Ovary (tissue), 9 donors: Measurements from ENCODE around the gene JARID2. TPM values are rescaled to one million over a fixed set of nuclear protein-coding genes. Genes with fewer than 3 reads are reported as not detected.

Experiments used
- DNase-seq, 5 donors: peaks; one replicate each; pipeline ENCODE4 v3.0.0-alpha.2; 2019 to 2020
- H3K27ac ChIP-seq, 2 donors: fragments of 200-600 bp; one replicate each; pipeline versions ENCODE4 v1.5.1 to v1.8.0; 2019 to 2022
- H3K27me3 ChIP-seq: fragments of 200-600 bp; one replicate; pipeline ENCODE4 v1.8.0; 2022
- H3K36me3 ChIP-seq: fragments of 200-600 bp; sonication (generic); one replicate; pipeline ENCODE4 v1.5.1; 2019
- H3K4me1 ChIP-seq: one replicate; pipeline ENCODE4 v1.8.1; 2013; ENCODE audit warnings: mild to moderate bottlenecking, moderate library complexity; ENCODE audit not compliant: insufficient read depth
- H3K4me3 ChIP-seq: fragments of 200-600 bp; sonication (generic); one replicate; pipeline ENCODE4 v1.5.1; 2017
- H3K9me3 ChIP-seq, 2 donors: fragments of 200-600 bp in 1 of 2; sonication (generic) in 1 of 2; one replicate each; pipeline versions ENCODE4 v1.5.1 to v1.8.1; 2013 to 2019; ENCODE audit warnings: mild to moderate bottlenecking in 1 of 2, moderate library complexity in 1 of 2
- CTCF ChIP-seq, 3 donors: fragments of 450-650 bp in 2 of 3; fragments of 200-600 bp in 1 of 3; IDR thresholded peaks; one replicate each; pipeline versions ENCODE4 v1.5.1 to v1.8.0; 2016 to 2022; ENCODE audit warnings: antibody characterized with exemption in 3 of 3, mild to moderate bottlenecking in 1 of 3
- EP300 ChIP-seq: sonication (generic); formaldehyde crosslinking; IDR thresholded peaks from one replicate; pipeline ENCODE4 v1.6.1; 2017; ENCODE audit warnings: antibody characterized with exemption
- POLR2A ChIP-seq: fragments of 450-650 bp; IDR thresholded peaks from one replicate; pipeline ENCODE4 v1.6.1; 2017; ENCODE audit warnings: antibody characterized with exemption, mild to moderate bottlenecking, moderate library complexity
- WGBS, 3 donors: extraction: QIAGEN DNeasy Blood & Tissue Kit in 1 of 3; methylation state at CpG; one replicate each; pipeline versions ENCODE4 v1.1.5 to v1.1.7; 2013 to 2017; 5-methylcytosine and 5-hydroxymethylcytosine counted together
- intact Hi-C, 4 donors: fragments of 100-400 bp; cut with DNase I; formaldehyde crosslinking; loops; one replicate each; pipeline versions ENCODE4 v1.11.0 to v1.15.1; 2022 to 2023
- polyA plus RNA-seq, 2 donors: library from polyadenylated mRNA; stranded (reverse); fragments of 200-250 nt in 1 of 2; fragments of 350-450 nt in 1 of 2; fragmentation: Illumina TruSeq in 1 of 2; extraction: RNeasy Lipid Tissue Mini Kit (QIAGEN cat#74804) in 1 of 2; gene quantifications; one replicate each; pipeline ENCODE4 v1.2.3, GENCODE V29; 2013 to 2014
- total RNA-seq, 7 donors: library from RNA; depleted of rRNA in 2 of 7; stranded (reverse); fragments of >200 nt in 2 of 7; fragmentation: NEBNext Ultra II Directional in 3 of 7; extraction: Animal tissue kit (Norgen Biotek cat#: 25700) in 3 of 7; gene quantifications; one replicate each; pipeline versions ENCODE4 v1.1.0 to v1.2.4, GENCODE V29; 2016 to 2023
- donor health status: DM: no; HTN: no; CAD: no; lungs with moderate emphysema.
- donor health status: DM: no; HTN: no; CAD: no.
- donor health status: Bipolar disorder and iron deficiency.
- donor health status: DM: yes; HTN: yes; CAD: no.
- donor health status: DM: no; HTN: no; CAD: no.
- donor health status: DM: yes; HTN: yes; CAD: no.

JARID2 gene
- total and polyA plus RNA-seq, 9 donors: 4.5 to 17.4 (median 8.7) TPM

- DNase-seq: no peak
- H3K36me3 ChIP-seq: no peaks in the 10 kb centered on the region
- H3K4me3 ChIP-seq: no peak overlapping the region
- intact Hi-C loops: no loop called here
- peaks cover 7% of the 10 kb centered on the region for H3K4me1 ChIP-seq
- no peak overlapping the region for H3K27ac ChIP-seq
- WGBS, 3 donors: 95 to 96% (median 96%) methylated on average over 9 of the region's 9 CpGs
- TF ChIP-seq POLR2A (no peak), EP300 (no peak), CTCF (IDR thresholded peaks at IDR 0.05) (no peak)
- no peaks in the 10 kb centered on the region for H3K9me3 ChIP-seq
- H3K27me3 ChIP-seq: no peaks in the 10 kb centered on the region
Measured at GRCh38 chr6:15358579-15359327, 112.9 kb downstream of the JARID2 start.

- Histone ChIP-seq H3K27ac (no peak overlapping the region), H3K36me3 (no peaks in the 10 kb centered on the region), H3K9me3 (no peaks in the 10 kb centered on the region), H3K4me3 (no peak overlapping the region), H3K4me1 (peaks cover 11% of the 10 kb centered on the region), H3K27me3 (no peaks in the 10 kb centered on the region)
- 85 to 88% (median 87%) methylated on average over 11 of the region's 11 CpGs for WGBS, 3 donors
- TF ChIP-seq EP300 (no peak), POLR2A (no peak), CTCF (IDR thresholded peaks at IDR 0.05) (no peak)
- intact Hi-C loops: no loop called here
- DNase-seq: no peak
Measured at GRCh38 chr6:15359335-15359862, 113.5 kb downstream of the JARID2 start.

- WGBS, 3 donors: 95 to 97% (median 96%) methylated on average over 9 of the region's 9 CpGs
- Histone ChIP-seq H3K27me3 (no peaks in the 10 kb centered on the region), H3K9me3 (no peaks in the 10 kb centered on the region), H3K4me1 (peaks cover 14% of the 10 kb centered on the region), H3K4me3 (no peak overlapping the region), H3K36me3 (no peaks in the 10 kb centered on the region), H3K27ac (no peak overlapping the region)
- no peak for DNase-seq
- intact Hi-C loops: no loop called here
- TF ChIP-seq POLR2A: no peak
- TF ChIP-seq EP300: no peak
- no peak for TF ChIP-seq CTCF (IDR thresholded peaks at IDR 0.05)
Measured at GRCh38 chr6:15360300-15360699, 114.4 kb downstream of the JARID2 start.

GRCh38 chr6:15361197-15361596 is 115.3 kb downstream of the JARID2 start:
- no peaks in the 10 kb centered on the region for H3K9me3 ChIP-seq
- H3K27ac ChIP-seq: no peak overlapping the region
- 94 to 98% (median 95%) methylated on average over 3 of the region's 3 CpGs for WGBS, 3 donors
- no peak overlapping the region for H3K4me3 ChIP-seq
- H3K36me3 ChIP-seq: no peaks in the 10 kb centered on the region
- intact Hi-C loops: no loop called here
- no peak for DNase-seq
- TF ChIP-seq POLR2A (no peak), EP300 (no peak), CTCF (IDR thresholded peaks at IDR 0.05) (no peak)
- H3K4me1 ChIP-seq: peaks cover 14% of the 10 kb centered on the region
- H3K27me3 ChIP-seq: no peaks in the 10 kb centered on the region
